ENCODE measurements around the gene NPBWR2.

GRCh38 chr20:64102647-64103354 is 4.6 kb downstream of the NPBWR2 start:
- TF ChIP-seq CTCF (optimal IDR thresholded peaks at IDR 0.05 in 1 of 3, IDR thresholded peaks at IDR 0.05 in 1 of 3, conservative IDR thresholded peaks at IDR 0.05 in 1 of 3; ENCODE audit: extremely low read depth in 1 of 3, insufficient read depth in 2 of 3, low read length in 3 of 3), result no peak
- peak; percentile 78 for TF ChIP-seq EZH2 (IDR thresholded peaks at IDR 0.05; ENCODE audit: low read length)

All from keratinocyte (primary cell).